ENCODE results near the gene INKA1. TPM values are rescaled to one million over a fixed set of nuclear protein-coding genes. Genes with fewer than 3 reads are reported as not detected.

Gene INKA1
- total and polyA plus RNA-seq, 2 of the 8 experiments (the other 6 are each of a cell fraction or from before 2014, with no cell fraction given): 1.3 to 4.7 TPM

DNA sequence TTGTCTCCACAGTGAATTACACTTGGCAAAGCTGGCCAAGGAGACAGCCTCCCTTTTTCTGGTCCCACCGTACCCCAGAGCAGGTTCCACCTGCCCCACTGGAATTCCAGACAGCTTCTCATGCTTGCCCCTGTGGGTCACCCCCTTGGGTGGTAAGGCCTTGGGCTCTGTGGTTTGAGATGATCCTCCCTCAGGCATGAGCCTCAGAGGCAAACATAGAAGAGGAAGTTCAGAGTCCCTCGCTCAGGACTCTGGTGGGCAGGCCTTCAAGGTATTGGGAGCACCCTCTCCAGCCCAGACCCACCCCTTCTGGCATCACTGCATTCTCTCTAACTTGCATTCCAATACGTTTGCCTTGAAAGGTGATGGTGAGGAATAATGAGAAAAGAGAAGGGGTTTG lies 28.3 kb downstream of the INKA1 start (continued):
- TF ChIP-seq, protein P1, sequence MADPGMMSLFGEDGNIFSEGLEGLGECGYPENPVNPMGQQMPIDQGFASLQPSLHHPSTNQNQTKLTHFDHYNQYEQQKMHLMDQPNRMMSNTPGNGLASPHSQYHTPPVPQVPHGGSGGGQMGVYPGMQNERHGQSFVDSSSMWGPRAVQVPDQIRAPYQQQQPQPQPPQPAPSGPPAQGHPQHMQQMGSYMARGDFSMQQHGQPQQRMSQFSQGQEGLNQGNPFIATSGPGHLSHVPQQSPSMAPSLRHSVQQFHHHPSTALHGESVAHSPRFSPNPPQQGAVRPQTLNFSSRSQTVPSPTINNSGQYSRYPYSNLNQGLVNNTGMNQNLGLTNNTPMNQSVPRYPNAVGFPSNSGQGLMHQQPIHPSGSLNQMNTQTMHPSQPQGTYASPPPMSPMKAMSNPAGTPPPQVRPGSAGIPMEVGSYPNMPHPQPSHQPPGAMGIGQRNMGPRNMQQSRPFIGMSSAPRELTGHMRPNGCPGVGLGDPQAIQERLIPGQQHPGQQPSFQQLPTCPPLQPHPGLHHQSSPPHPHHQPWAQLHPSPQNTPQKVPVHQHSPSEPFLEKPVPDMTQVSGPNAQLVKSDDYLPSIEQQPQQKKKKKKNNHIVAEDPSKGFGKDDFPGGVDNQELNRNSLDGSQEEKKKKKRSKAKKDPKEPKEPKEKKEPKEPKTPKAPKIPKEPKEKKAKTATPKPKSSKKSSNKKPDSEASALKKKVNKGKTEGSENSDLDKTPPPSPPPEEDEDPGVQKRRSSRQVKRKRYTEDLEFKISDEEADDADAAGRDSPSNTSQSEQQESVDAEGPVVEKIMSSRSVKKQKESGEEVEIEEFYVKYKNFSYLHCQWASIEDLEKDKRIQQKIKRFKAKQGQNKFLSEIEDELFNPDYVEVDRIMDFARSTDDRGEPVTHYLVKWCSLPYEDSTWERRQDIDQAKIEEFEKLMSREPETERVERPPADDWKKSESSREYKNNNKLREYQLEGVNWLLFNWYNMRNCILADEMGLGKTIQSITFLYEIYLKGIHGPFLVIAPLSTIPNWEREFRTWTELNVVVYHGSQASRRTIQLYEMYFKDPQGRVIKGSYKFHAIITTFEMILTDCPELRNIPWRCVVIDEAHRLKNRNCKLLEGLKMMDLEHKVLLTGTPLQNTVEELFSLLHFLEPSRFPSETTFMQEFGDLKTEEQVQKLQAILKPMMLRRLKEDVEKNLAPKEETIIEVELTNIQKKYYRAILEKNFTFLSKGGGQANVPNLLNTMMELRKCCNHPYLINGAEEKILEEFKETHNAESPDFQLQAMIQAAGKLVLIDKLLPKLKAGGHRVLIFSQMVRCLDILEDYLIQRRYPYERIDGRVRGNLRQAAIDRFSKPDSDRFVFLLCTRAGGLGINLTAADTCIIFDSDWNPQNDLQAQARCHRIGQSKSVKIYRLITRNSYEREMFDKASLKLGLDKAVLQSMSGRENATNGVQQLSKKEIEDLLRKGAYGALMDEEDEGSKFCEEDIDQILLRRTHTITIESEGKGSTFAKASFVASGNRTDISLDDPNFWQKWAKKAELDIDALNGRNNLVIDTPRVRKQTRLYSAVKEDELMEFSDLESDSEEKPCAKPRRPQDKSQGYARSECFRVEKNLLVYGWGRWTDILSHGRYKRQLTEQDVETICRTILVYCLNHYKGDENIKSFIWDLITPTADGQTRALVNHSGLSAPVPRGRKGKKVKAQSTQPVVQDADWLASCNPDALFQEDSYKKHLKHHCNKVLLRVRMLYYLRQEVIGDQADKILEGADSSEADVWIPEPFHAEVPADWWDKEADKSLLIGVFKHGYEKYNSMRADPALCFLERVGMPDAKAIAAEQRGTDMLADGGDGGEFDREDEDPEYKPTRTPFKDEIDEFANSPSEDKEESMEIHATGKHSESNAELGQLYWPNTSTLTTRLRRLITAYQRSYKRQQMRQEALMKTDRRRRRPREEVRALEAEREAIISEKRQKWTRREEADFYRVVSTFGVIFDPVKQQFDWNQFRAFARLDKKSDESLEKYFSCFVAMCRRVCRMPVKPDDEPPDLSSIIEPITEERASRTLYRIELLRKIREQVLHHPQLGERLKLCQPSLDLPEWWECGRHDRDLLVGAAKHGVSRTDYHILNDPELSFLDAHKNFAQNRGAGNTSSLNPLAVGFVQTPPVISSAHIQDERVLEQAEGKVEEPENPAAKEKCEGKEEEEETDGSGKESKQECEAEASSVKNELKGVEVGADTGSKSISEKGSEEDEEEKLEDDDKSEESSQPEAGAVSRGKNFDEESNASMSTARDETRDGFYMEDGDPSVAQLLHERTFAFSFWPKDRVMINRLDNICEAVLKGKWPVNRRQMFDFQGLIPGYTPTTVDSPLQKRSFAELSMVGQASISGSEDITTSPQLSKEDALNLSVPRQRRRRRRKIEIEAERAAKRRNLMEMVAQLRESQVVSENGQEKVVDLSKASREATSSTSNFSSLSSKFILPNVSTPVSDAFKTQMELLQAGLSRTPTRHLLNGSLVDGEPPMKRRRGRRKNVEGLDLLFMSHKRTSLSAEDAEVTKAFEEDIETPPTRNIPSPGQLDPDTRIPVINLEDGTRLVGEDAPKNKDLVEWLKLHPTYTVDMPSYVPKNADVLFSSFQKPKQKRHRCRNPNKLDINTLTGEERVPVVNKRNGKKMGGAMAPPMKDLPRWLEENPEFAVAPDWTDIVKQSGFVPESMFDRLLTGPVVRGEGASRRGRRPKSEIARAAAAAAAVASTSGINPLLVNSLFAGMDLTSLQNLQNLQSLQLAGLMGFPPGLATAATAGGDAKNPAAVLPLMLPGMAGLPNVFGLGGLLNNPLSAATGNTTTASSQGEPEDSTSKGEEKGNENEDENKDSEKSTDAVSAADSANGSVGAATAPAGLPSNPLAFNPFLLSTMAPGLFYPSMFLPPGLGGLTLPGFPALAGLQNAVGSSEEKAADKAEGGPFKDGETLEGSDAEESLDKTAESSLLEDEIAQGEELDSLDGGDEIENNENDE (IDR thresholded peaks at IDR 0.05; ENCODE audit: insufficient replicate concordance, low read length): no peak
- TF ChIP-seq RXRA (IDR thresholded peaks at IDR 0.05; ENCODE audit: insufficient read depth, low read depth, low read length) (no peak), CHD2 (IDR thresholded peaks at IDR 0.05; ENCODE audit: low read length) (no peak), PHF8 (conservative IDR thresholded peaks at IDR 0.05; ENCODE audit: low read depth, low read length) (no peak), TBP (IDR thresholded peaks at IDR 0.05; ENCODE audit: low read depth, low read length) (no peak), TAF1 (IDR thresholded peaks at IDR 0.05; ENCODE audit: low read depth, low read length) (no peak), CEBPB (IDR thresholded peaks at IDR 0.05; ENCODE audit: low read depth, low read length) (no peak), NRF1 (IDR thresholded peaks at IDR 0.05; ENCODE audit: low read depth, low read length) (no peak), SIN3A (conservative IDR thresholded peaks at IDR 0.05 in 1 of 2, IDR thresholded peaks at IDR 0.05 in 1 of 2; ENCODE audit: low read depth in 1 of 2, low read length in 2 of 2) (no peak), RFX5 (IDR thresholded peaks at IDR 0.05; ENCODE audit: borderline replicate concordance, low read depth, low read length) (no peak)
- TF ChIP-seq, protein P2, sequence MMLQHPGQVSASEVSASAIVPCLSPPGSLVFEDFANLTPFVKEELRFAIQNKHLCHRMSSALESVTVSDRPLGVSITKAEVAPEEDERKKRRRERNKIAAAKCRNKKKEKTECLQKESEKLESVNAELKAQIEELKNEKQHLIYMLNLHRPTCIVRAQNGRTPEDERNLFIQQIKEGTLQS (IDR thresholded peaks at IDR 0.05; ENCODE audit: insufficient read depth, low read depth, low read length): no peak
